Measurements from ENCODE around the gene SLC8A1.

SLC8A1 gene

DNA sequence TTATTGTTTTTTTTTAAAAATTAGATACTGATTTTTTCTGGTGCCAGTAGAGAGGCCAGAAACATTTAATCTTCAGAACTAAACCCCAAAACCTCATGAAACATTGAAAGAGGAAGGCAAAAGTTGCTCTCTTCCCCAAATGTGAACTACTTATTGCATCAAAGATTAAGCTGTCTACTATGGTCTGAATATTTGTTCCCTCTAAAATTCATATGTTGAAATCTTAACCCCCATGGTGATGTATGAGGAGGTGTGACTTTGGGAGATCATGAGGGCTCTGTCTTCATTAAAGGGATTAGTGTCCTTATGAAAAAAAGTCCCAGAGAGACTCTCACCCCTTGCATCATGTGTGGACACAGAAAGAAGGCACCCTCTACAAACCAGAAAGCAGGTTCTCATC lies 28.2 kb upstream of the SLC8A1 start:
- DNase-seq (ENCODE audit: low read depth in 1 of 2, low spot score in 1 of 2) = peak in 1 of 2 experiments; percentile 60
- no peak for TF ChIP-seq GABPA (IDR thresholded peaks at IDR 0.05; ENCODE audit: low read depth)
- peak; percentile 93 for TF ChIP-seq SPI1 (IDR thresholded peaks at IDR 0.05; ENCODE audit: borderline replicate concordance, low read depth)
- H3K27ac ChIP-seq (replicated peaks) = peak overlapping the region; percentile 76
- no peaks in the 10 kb centered on the region for H3K27me3 ChIP-seq (ENCODE audit: insufficient read depth, poor library complexity, severe bottlenecking)
- no peak overlapping the region for H3K4me3 ChIP-seq (replicated peaks; ENCODE audit: insufficient read depth, low read length)

DNA sequence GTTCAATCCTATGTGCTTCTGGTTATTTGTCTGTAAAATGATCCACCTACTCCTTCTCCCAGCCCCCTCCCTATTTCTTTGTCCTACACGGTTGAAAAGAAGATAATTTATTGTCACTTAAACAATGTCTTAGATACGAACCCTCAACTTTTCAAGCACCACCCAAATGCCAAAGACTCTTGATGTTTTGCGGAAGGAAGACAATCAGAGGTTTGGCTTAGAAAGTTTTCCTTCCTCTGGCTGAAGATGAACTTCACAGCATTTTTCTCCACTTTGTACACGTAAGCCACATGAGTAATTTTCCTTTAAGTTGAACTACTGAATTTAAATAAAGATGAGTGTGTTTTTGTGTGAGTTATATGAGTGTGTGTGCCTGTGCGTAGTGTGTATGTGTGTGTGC lies 25.5 kb upstream of the SLC8A1 start:
- no peak overlapping the region for H3K27ac ChIP-seq (replicated peaks)
- DNase-seq (ENCODE audit: low read depth in 1 of 2, low spot score in 1 of 2) = no peak
- no peak overlapping the region for H3K4me3 ChIP-seq (replicated peaks; ENCODE audit: insufficient read depth, low read length)
- H3K27me3 ChIP-seq (ENCODE audit: insufficient read depth, poor library complexity, severe bottlenecking) = no peaks in the 10 kb centered on the region
- TF ChIP-seq POLR2AphosphoS5 (IDR thresholded peaks at IDR 0.05; ENCODE audit: low read depth) = no peak

DNA sequence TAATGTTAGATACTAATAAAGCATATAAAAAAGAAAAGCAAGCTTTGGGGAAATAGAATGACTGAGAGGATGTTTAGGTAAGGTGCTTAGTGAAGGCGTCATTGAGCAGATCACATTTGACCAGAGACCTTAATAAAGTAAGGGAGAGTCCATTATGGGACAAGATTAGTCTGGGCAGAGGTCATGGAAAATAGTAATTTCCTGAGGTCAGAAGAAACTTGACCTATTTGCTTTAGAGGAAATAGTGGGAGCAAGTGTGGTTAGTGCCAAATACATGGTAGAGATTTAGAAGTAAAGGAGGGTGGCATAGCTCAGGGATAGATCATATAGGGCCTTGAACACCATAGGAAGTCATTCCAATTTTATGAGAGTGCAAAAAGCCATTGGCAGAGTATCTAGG lies 24.5 kb upstream of the SLC8A1 start:
- no peak overlapping the region for H3K4me3 ChIP-seq (replicated peaks; ENCODE audit: insufficient read depth, low read length)
- H3K27ac ChIP-seq (replicated peaks) = no peak overlapping the region
- TF ChIP-seq SPI1 (IDR thresholded peaks at IDR 0.05; ENCODE audit: borderline replicate concordance, low read depth) (no peak), GABPA (IDR thresholded peaks at IDR 0.05; ENCODE audit: low read depth) (no peak), POLR2AphosphoS5 (IDR thresholded peaks at IDR 0.05; ENCODE audit: low read depth) (no peak)
- TF ChIP-seq, protein P1, sequence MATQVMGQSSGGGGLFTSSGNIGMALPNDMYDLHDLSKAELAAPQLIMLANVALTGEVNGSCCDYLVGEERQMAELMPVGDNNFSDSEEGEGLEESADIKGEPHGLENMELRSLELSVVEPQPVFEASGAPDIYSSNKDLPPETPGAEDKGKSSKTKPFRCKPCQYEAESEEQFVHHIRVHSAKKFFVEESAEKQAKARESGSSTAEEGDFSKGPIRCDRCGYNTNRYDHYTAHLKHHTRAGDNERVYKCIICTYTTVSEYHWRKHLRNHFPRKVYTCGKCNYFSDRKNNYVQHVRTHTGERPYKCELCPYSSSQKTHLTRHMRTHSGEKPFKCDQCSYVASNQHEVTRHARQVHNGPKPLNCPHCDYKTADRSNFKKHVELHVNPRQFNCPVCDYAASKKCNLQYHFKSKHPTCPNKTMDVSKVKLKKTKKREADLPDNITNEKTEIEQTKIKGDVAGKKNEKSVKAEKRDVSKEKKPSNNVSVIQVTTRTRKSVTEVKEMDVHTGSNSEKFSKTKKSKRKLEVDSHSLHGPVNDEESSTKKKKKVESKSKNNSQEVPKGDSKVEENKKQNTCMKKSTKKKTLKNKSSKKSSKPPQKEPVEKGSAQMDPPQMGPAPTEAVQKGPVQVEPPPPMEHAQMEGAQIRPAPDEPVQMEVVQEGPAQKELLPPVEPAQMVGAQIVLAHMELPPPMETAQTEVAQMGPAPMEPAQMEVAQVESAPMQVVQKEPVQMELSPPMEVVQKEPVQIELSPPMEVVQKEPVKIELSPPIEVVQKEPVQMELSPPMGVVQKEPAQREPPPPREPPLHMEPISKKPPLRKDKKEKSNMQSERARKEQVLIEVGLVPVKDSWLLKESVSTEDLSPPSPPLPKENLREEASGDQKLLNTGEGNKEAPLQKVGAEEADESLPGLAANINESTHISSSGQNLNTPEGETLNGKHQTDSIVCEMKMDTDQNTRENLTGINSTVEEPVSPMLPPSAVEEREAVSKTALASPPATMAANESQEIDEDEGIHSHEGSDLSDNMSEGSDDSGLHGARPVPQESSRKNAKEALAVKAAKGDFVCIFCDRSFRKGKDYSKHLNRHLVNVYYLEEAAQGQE (IDR thresholded peaks at IDR 0.05; ENCODE audit: insufficient replicate concordance, low read depth) = no peak
- TF ChIP-seq, protein P2, sequence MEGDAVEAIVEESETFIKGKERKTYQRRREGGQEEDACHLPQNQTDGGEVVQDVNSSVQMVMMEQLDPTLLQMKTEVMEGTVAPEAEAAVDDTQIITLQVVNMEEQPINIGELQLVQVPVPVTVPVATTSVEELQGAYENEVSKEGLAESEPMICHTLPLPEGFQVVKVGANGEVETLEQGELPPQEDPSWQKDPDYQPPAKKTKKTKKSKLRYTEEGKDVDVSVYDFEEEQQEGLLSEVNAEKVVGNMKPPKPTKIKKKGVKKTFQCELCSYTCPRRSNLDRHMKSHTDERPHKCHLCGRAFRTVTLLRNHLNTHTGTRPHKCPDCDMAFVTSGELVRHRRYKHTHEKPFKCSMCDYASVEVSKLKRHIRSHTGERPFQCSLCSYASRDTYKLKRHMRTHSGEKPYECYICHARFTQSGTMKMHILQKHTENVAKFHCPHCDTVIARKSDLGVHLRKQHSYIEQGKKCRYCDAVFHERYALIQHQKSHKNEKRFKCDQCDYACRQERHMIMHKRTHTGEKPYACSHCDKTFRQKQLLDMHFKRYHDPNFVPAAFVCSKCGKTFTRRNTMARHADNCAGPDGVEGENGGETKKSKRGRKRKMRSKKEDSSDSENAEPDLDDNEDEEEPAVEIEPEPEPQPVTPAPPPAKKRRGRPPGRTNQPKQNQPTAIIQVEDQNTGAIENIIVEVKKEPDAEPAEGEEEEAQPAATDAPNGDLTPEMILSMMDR (IDR thresholded peaks at IDR 0.05; ENCODE audit: insufficient read depth, low read length) = no peak
- H3K27me3 ChIP-seq (ENCODE audit: insufficient read depth, poor library complexity, severe bottlenecking) = no peaks in the 10 kb centered on the region
- no peak for DNase-seq (ENCODE audit: low read depth in 1 of 2, low spot score in 1 of 2)

DNA sequence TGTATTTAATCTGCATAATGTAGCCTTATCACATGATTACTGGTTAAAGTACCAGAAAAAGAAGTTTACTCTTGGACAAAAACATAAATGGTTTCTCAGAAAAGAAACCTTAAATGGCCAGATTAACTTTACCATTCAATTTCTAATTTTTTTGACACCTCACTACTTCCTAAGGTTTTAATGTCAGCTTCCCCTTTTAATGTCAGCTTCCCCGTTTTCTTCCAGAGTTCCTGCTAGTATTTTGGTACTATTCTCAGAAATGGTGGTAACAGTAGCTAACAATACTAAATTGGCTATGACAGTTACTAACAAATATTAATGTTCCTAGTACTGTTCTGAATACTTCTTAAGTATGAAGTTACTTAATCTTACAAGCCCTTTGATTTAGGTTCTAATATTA lies 22.4 kb upstream of the SLC8A1 start:
- TF ChIP-seq, protein P1 (IDR thresholded peaks at IDR 0.05; ENCODE audit: insufficient replicate concordance, low read depth) = no peak
- peak; percentile 16; the same call in 1 of the 2 replicates for TF ChIP-seq SPI1 (IDR thresholded peaks at IDR 0.05; ENCODE audit: borderline replicate concordance, low read depth)

DNA sequence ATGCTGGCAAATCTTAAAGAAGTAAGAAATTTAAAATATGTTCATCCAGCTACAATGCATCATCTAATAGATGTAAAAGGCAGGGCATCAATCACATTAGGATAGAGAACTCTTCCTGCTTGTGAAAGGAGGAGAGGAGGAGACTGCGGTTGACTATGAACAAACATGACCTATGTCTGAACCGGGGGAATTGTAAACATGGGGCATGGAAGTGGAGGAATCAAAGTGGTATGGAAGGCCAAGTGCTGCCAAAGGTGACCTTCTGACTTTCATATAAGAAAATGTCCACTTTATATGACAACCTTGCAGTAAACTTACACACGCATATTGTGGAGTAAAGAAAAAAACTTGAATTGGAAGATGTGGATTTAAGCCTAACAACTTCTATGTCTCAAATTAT lies 20.0 kb upstream of the SLC8A1 start:
- H3K27me3 ChIP-seq (ENCODE audit: insufficient read depth, poor library complexity, severe bottlenecking) = no peaks in the 10 kb centered on the region
- no peak for DNase-seq (ENCODE audit: low read depth in 1 of 2, low spot score in 1 of 2)
- H3K27ac ChIP-seq (replicated peaks) = no peak overlapping the region
- no peak overlapping the region for H3K4me3 ChIP-seq (replicated peaks; ENCODE audit: insufficient read depth, low read length)
- TF ChIP-seq, protein P2 (IDR thresholded peaks at IDR 0.05; ENCODE audit: insufficient read depth, low read length) = no peak
- TF ChIP-seq SPI1 (IDR thresholded peaks at IDR 0.05; ENCODE audit: borderline replicate concordance, low read depth) (no peak), POLR2AphosphoS5 (IDR thresholded peaks at IDR 0.05; ENCODE audit: low read depth) (no peak), GABPA (IDR thresholded peaks at IDR 0.05; ENCODE audit: low read depth) (no peak)
- TF ChIP-seq, protein P1 (IDR thresholded peaks at IDR 0.05; ENCODE audit: insufficient replicate concordance, low read depth) = no peak

More for the DNA sequence above, 22.4 kb upstream of the SLC8A1 start:
- H3K4me3 ChIP-seq (replicated peaks; ENCODE audit: insufficient read depth, low read length) = no peak overlapping the region
- DNase-seq (ENCODE audit: low read depth in 1 of 2, low spot score in 1 of 2) = no peak
- H3K27ac ChIP-seq (replicated peaks) = peak overlapping the region; percentile 23; the same call in 1 of the 2 replicates
- no peaks in the 10 kb centered on the region for H3K27me3 ChIP-seq (ENCODE audit: insufficient read depth, poor library complexity, severe bottlenecking)

Measured in HL-60 (cell line).